HG02642 (cell line): ENCODE measurements around the gene DMRTC1.
A peak's percentile ranks its signal among the peaks of the same experiment; 100 is the strongest.
"Not testable (repeated sequence)": the region's sequence is repeated elsewhere in the genome, so short reads cannot be mapped to it uniquely, and the experiment has no call there.

Experiments
- ATAC-seq: cut with Tn5 transposase; IDR thresholded peaks from one replicate; pipeline ENCODE4 v1.9.1; 2021; ENCODE audit warnings: mild to moderate bottlenecking; ENCODE audit not compliant: unreplicated experiment, poor library complexity

Gene DMRTC1, protein sequence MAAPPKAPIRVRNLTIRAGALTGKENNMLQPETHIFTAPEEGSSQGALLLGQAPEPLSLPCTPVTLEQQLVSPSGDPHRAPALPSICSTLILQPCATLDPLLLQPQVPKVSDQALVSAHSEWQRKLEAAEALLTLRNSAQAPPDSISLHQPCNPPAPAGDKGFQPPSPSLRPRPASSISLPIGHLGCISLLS

DNA sequence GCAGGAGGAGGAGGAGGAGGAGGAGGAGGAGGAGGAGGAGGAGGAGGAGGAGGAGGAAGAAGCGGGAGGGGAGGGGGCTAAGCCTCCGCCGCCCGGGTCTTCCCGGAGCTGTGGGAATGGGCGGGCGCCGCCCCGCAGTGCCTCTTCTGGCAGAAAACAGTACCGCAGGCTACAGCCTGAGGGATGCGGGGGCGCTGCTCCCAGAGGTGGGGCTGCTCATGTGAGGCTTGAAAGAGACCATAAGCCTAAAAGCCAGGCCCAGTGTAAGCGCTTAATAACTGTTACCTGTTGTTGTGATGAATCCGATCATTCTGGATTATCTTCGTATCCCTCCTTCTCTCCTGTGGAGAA is at the start of gene DMRTC1:
TSS of gene DMRTC1 (minus strand) at position 19 of the 351 bp plus-strand sequence. CDS start 68,143 bp downstream, outside the sequence.
- peak; percentile 85 for ATAC-seq

DNA sequence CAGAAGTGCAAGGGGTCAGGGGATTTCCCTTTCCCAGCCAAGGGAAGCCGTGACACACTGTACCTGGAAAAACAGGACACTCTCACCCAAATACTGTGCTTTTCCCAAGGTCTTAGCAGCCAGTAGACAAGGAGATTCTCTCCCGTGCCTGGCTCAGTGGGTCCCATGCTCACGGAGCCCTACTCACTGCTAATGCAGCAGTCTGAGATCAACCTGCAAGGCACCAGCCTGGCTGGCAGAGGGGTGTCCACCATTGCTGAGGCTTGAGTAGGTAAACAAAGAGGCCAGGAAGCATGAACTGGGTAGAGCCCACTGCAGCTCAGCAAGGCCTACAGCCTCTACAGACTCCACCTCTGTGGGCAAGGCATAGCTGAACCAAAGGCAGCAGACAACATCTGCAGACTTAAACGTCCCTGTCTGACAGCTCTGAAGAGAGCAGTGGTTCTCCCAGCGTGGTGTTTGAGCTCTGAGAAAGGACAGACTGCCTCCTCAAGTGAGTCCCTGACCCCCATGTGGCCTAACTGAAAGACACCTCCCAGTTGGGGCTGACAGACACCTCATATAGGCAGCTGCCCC is 37.3 kb upstream of the DMRTC1 start:
- ATAC-seq, result not testable (repeated sequence)

DNA sequence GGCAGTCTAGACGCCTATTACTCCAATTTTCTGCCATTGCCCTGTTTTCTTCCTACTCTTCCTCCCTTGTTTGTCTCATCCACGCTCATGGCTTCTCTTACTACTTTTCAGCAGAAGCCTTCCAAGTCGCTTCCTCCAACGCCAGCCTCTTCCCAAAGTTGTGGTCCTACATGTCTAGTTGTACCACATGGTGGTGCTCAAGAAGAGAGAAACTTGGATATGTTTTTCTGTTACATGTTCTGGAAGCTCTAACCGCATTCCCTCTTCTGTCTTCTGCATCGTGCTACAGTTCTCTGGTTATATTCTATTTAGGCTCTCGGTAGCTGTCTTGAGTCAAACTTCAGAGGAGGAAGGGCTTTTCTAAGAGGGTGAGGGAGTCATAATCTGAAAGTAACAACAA is 31.2 kb upstream of the DMRTC1 start:
- ATAC-seq, result not testable (repeated sequence)

DNA sequence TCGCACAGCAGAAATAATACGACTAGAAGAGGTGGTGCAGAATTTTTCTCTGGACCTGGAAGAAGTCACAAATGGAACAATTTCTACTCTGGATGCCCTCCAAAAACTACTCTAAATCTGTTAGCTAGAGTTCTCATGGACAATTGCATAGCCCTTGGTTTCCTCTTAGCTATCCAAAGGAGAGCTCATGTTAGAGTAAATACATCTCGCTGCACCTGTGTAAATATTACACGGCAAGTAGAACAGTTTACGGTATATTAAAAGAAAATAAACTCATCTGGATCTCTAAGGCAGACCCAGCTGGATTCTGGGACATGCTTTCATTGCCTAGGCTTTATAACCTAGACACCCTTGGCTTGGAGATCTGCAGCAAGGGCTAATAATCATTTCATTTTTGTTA is 28.2 kb upstream of the DMRTC1 start:
- not testable (repeated sequence) for ATAC-seq

DNA sequence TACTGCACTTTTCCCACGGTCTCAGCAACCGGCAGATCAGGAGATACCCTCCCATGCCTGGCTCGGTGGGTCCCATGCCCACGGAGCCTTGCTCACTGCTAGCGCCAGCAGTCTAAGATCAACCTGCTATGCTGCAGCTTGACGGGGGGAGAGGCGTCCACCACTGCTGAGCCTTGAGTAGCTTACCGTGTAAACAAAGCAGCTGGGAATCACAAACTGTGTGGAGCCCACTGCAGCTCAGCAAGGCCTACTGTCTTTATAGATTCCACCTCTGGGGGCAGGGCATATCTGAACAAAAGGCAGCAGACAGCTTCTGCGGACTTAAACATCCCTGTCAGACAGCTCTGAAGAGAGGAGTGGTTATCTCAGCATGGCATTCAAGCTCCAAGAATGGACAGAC is 16.3 kb upstream of the DMRTC1 start:
- ATAC-seq, result not testable (repeated sequence)

DNA sequence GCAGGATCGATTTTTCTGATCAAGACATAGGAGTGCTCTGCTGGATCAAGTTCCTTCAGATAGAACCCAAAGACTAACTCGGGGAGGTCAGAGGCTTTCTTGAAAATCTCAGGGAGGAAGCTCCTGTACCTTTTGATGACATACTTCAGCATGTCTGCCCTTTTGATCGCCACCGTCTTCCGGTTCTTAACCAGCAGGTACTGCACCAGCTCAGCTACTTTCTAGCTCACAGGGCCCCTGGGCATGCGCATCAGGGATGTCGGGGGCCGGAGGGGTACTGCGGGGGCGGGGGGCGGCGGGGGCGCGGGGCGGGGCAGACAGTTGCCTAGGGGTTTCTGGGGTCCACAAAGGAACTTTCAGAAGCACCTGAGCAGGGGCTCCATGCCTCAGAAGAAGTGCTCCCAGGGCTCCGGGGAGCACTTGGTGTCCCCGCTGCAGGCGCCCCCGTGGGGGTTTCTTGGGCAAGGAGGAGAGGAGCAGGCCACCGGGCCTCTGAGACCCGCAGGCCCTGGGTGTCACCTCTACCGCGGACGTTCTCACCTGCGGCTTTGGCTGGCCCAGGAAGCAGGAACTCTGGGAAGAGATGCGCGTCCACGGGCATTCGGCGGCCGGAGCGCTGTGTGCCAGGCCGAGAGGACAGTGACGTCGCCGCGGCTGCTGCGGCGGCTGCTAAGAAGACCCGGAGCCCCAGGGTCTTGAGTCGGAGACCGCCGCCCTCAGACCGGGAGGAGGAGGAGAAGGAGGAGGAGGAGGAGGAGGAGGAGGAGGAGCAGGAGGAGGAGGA is 410 bp downstream of the DMRTC1 start:
- ATAC-seq, result peak; percentile 54

DNA sequence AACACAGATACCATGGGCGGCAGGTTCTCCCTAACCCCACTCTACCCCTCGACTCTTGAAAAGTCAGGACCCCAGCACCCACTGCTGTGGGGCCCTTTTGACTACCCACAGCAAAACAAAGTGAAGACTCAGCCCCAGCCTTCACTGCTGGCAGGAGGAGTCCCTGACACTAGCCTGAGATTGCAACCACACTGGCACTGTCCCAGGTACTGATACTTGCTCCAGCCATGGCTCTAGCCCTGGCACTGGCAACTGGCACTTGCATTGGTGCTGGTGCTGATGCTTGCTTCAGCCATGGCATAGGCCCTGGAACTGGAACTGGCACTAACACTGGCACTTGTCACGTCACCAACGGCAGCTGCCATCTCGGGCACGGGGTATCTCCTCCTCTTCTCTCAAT is 1.4 kb downstream of the DMRTC1 start:
- ATAC-seq, result not testable (repeated sequence)

DNA sequence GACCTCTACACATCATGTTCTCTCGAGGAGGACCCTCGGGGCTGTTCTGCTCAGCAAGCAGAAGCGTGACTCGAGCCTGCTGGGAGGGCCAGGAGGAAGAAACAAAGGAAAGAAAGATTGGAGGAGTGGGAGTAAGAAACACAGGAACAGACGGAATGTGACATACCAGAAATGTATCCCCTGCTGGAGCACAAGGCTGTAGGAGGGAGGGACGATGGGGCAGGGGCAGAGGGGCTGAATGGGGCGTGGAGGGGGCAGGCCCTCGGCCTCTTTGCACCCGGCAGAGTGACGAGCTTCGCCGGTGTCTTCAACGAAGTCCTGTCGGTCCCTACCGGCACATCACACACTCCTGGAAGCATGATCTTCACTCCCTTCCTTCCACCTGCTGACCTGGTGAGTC is 5.7 kb downstream of the DMRTC1 start, which contains the start of gene FAM236A:
TSS of gene FAM236A (plus strand) at position 301 of the 400 bp plus-strand sequence. CDS start at position 358, 57 bp downstream.
- ATAC-seq, result not testable (repeated sequence)

DNA sequence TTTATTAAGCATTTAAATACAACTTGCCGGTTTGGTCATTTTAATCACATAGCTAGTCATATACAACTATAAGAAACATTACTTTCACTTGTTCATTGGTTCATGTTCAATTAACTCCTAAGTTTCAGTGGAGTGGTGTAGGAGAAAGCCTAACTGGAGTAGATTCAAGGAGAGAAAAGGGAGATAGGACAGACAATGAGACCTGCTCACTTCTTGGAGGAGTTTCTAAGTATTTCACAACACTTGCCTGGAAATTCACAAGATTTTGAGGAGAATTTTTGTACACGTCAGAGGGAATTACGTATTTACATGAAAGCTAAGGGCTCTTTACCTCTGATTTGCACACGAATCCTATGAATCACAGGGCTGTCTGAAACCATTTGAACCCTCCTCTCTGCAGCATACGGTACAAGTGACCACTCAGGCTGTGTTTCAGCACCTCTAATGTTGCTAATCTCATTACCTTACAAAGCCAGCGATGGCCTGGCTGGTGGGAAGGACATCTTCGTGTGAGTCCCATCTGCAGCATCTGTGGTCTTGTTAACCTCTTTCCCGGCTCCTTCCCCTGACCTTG is 6.7 kb downstream of the DMRTC1 start:
- not testable (repeated sequence) for ATAC-seq

DNA sequence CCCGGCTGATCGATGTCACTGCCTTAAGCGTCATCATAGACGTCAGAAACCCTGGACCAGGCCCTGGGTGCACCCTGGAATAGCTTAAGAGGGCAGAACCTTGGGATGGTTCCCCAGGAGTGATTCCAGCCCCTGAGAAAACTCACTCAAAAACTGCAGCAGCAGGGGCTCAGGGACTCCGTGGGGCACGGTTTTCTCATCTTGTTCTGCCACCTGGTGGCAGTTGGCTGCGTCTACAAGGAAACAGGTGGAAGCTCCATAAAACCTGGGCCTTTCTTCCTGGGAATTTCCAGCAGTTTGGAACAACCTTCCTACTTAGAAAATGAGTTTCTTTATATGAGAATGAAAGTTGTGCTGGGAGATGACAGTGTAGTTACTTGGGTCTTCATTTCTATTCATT is 7.2 kb downstream of the DMRTC1 start:
- ATAC-seq, result not testable (repeated sequence)

DNA sequence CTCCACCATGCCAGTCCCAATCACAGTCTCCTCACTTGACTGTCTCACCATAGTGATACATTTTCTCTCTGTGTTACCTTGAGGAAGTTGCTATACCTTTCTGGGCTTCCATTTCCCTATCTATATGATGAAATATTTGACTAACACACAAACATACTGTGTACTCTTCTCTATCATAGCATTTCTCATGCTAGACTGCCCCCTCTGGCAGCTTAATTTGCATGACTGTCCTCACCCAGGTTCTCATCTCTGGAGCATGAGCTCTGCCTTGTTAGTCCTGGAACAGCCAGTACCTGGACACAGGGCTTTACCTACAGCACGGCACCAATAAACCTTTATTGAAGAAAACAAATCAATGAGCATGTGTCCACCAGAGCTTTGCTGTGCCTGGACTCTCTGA is 11.4 kb downstream of the DMRTC1 start:
- not testable (repeated sequence) for ATAC-seq

DNA sequence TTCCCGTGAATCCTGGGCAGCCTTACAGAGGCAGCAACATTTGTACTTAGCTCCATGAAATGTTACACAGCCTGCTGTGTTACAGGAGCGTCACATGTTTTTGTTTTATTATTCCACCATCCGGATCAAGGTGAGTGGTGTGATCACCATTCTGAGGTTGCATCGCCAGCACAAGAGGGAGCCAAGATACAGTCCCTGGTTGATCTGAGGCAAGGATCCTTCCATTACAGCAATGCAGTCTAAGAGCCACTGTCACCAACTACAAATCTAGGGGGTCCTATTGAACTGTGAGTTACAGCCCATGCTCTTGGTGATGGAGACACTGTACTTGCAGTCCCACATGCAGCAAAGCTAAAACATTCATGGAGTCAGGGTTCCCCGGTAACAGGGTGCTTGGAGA is 27.5 kb downstream of the DMRTC1 start:
- not testable (repeated sequence) for ATAC-seq

DNA sequence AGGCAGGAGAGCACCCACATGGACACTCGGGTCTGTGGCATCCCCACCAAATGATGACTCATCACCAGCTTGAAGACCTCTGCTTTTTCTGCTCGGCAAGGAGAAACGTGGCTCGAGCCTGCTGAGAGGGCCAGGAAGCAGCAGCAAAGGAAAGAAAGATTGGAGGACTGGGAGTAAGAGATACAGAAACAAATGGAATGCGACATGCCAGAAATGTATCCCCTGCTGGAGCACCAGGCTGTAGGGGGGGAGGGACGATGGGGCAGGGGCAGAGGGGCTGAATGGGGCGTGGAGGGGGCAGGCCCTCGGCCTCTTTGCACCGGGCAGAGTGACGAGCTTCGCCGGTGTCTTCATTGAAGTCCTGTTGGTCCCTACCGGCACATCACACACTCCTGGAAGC is 31.3 kb downstream of the DMRTC1 start, which contains the start of gene FAM236C:
TSS of gene FAM236C (plus strand) at position 301 of the 400 bp plus-strand sequence. CDS start 100 bp downstream, outside the sequence.
- not testable (repeated sequence) for ATAC-seq

DNA sequence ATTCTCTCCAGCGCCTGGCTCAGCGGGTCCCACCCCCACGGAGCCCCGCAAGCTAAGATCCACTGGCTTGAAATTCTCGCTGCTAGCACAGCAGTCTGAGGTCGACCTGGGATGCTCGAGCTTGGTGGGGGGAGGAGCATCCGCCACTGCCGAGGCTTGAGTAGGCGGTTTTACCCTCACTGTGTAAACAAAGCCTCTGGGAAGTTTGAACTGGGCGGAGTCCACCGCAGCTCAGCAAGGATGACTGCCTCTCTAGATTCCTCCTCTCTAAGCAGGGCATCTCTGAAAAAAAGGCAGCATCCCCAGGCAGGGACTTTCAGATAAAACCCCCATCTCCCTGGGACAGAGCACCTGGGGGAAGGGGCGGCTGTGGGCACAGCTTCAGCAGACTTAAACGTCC is 53.9 kb downstream of the DMRTC1 start:
- ATAC-seq, result not testable (repeated sequence)

DNA sequence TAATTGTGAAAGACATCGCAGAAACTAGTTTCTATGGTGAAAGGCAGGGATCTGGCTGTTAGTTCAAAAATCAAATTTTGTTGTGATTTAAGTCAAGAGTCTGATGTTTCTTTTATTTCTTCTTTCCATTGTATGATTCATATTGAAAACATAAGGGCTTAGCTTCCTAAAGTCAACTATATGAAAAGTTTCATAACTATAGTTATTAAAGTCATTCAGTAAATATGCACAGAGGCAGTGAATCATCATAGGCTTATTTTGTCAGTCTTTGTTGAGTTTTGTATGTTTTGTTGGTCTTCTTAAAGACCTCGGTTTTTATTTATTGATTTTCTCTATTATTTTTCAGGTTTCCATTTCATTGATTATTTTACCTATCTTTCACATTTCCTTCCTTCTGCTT is 60.7 kb downstream of the DMRTC1 start:
- ATAC-seq, result not testable (repeated sequence)

DNA sequence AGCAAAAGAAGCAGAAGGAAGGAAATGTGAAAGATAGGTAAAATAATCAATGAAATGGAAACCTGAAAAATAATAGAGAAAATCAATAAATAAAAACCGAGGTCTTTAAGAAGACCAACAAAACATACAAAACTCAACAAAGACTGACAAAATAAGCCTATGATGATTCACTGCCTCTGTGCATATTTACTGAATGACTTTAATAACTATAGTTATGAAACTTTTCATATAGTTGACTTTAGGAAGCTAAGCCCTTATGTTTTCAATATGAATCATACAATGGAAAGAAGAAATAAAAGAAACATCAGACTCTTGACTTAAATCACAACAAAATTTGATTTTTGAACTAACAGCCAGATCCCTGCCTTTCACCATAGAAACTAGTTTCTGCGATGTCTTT is 106.1 kb downstream of the DMRTC1 start:
- not testable (repeated sequence) for ATAC-seq

DNA sequence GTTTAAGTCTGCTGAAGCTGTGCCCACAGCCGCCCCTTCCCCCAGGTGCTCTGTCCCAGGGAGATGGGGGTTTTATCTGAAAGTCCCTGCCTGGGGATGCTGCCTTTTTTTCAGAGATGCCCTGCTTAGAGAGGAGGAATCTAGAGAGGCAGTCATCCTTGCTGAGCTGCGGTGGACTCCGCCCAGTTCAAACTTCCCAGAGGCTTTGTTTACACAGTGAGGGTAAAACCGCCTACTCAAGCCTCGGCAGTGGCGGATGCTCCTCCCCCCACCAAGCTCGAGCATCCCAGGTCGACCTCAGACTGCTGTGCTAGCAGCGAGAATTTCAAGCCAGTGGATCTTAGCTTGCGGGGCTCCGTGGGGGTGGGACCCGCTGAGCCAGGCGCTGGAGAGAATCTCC is 112.9 kb downstream of the DMRTC1 start:
- not testable (repeated sequence) for ATAC-seq
